ENCODE measurements around the gene LUZP4.
"Not testable (repeated sequence)": the region's sequence is repeated elsewhere in the genome, so short reads cannot be mapped to it uniquely, and the experiment has no call there.

The LUZP4 gene

GRCh38 chrX:115311601-115312001 lies 22.1 kb downstream of the LUZP4 start:
- DNase-seq (ENCODE audit: extremely low read depth, low read depth), result no peak
- no peak for TF ChIP-seq CTCF (IDR thresholded peaks at IDR 0.05; ENCODE audit: low read depth, low read length)

GRCh38 chrX:115318139-115318538 lies 28.6 kb downstream of the LUZP4 start:
- TF ChIP-seq CTCF (IDR thresholded peaks at IDR 0.05; ENCODE audit: low read depth, low read length), result no peak
- DNase-seq (ENCODE audit: extremely low read depth, low read depth), result no peak

GRCh38 chrX:115322375-115322774 lies 32.9 kb downstream of the LUZP4 start:
- DNase-seq (ENCODE audit: extremely low read depth, low read depth), result no peak
- no peak for TF ChIP-seq CTCF (IDR thresholded peaks at IDR 0.05; ENCODE audit: low read depth, low read length)

GRCh38 chrX:115324194-115324593 lies 34.7 kb downstream of the LUZP4 start:
- no peak for TF ChIP-seq CTCF (IDR thresholded peaks at IDR 0.05; ENCODE audit: low read depth, low read length)
- no peak for DNase-seq (ENCODE audit: extremely low read depth, low read depth)

GRCh38 chrX:115329282-115329681 lies 39.8 kb downstream of the LUZP4 start:
- DNase-seq (ENCODE audit: extremely low read depth, low read depth), result not testable (repeated sequence)

- no peak for DNase-seq (ENCODE audit: extremely low read depth, low read depth)
- TF ChIP-seq CTCF (IDR thresholded peaks at IDR 0.05; ENCODE audit: low read depth, low read length), result peak; percentile 94
These were observed 41.1 kb downstream of the LUZP4 start for GRCh38 chrX:115330498-115331168.

- DNase-seq (ENCODE audit: extremely low read depth, low read depth), result no peak
- no peak for TF ChIP-seq CTCF (IDR thresholded peaks at IDR 0.05; ENCODE audit: low read depth, low read length)
These were observed 43.3 kb downstream of the LUZP4 start for GRCh38 chrX:115332832-115333231.

- no peak for DNase-seq (ENCODE audit: extremely low read depth, low read depth)
- no peak for TF ChIP-seq CTCF (IDR thresholded peaks at IDR 0.05; ENCODE audit: low read depth, low read length)
These were observed 43.9 kb downstream of the LUZP4 start for GRCh38 chrX:115333446-115333845.
